AG20443 (cell line): ENCODE data around the gene TSPAN5.

Source experiments
- DNase-seq: peaks from one replicate; pipeline ENCODE4 v3.0.0; 2012; ENCODE audit warnings: low spot score, mixed read lengths

Gene TSPAN5

GRCh38 chr4:98643755-98644154 is 14.7 kb downstream of the TSPAN5 start:
- DNase-seq: no peak

- no peak for DNase-seq
Observed at GRCh38 chr4:98642991-98643426, 15.4 kb downstream of the TSPAN5 start.

- no peak for DNase-seq
Observed at GRCh38 chr4:98641906-98642668, 16.3 kb downstream of the TSPAN5 start.

DNA sequence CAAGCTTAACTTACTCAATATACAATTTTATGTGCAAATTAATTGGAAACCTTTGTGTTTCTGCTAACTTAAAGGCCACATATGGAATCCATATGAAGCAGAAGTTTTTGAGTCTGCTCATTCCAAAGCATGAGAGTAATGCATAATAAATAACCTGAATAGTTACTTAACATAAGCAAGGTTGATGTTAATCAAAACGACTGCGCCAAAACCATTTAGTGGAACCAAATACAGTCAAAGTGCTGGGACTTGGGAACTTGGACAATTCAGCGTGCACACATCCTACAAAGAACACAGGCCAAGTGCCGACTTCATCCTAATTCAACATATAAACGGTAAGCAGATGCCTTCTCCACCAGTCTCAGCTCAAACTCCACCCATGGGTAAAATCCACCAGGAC is 17.0 kb downstream of the TSPAN5 start:
- DNase-seq: no peak

DNA sequence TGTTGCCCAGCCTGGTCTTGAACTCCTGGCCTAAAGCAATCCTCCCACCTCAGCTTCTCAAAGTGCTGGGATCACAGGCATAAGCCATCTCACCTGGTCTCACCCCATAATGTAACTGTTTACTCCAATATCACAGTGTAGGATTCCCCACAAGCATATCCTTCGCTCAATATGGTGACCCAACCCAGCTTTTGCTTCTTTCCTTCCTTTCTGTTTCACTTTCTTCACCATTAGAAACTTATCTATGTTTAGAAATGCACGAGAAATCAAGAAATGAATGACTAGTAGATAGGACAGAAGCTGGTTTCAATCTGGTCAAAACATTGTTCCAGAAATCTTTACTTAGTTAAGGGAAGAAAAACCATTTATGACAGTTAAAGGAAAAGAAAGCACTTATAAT is 18.9 kb downstream of the TSPAN5 start:
- no peak for DNase-seq

DNA sequence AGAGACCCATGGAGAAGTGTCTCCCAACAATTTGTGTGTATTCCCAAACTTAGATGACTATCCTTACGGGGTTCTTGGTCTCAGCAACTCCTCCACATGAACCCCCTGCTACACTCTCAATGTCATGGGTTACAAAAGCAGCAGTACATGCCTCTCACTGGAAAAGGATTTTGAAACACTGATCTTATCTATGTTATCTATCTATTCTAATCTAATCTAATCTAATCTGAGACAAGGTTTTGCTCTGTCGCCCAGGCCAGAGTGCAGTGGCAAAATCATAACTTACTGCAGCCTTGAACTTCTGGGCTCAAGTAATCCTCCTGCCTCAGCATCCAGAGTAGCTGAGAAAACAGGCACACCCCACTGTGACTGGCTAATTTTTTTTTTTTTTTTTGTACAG is 19.3 kb downstream of the TSPAN5 start:
- no peak for DNase-seq

DNA sequence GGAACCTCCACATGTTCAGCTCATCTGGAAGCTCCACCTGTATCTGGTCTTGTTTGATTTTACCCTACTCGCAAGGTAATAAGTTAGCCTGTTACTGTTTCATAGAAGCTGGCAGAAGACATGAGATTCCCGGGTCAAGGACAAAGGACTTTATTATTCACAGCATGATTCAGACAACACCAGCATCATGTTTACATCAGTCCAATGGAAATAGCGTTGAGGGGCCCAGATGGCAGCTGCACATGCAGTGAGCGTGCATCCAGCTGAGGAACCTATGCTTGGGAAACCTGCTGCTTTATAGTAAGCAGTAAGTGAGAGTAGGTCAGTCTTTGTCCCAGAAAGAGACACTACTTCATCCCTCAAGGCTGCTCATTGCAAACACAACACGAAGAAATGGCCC is 19.8 kb downstream of the TSPAN5 start:
- DNase-seq: no peak

DNA sequence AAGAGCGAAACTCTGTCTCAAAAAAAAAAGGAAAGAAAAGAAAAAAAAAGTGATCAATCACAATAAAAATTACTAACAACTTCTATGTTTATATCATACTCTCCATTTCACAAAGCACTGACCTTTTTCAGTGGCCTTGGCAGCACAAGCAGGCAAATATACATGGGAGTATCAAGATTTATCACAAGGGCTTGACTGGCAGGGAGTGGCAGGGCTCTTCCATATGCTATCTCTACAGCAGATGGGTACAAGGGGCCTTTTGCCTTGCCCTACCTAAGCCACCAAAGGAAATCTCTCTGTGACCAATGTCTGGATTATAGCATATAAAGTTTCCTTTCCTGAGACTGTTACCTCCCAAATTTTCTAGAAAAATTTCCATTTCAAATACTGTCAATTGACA is 24.4 kb downstream of the TSPAN5 start:
- no peak for DNase-seq

DNA sequence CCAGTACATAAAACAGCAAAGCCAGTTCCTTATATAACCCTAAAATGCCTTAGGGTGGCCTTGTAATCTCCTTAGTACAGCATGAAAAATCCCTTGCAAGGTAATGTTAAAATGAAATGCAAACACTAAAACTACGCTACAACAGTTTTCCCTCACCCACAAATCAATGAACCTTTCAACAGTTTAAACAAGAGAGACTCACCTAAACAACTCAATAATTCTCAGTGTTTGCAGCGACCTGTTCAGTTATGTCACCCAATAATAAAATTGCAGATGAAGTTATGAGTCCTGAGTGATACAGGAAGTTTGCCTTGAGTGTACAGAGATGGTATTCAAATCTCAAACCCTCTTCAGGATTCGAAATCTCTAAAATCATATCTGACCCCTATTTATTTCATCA is 25.3 kb downstream of the TSPAN5 start:
- no peak for DNase-seq

GRCh38 chr4:98632258-98632657 is 26.2 kb downstream of the TSPAN5 start:
- no peak for DNase-seq

- DNase-seq: no peak
Observed at GRCh38 chr4:98631506-98631905, 26.9 kb downstream of the TSPAN5 start.

DNA sequence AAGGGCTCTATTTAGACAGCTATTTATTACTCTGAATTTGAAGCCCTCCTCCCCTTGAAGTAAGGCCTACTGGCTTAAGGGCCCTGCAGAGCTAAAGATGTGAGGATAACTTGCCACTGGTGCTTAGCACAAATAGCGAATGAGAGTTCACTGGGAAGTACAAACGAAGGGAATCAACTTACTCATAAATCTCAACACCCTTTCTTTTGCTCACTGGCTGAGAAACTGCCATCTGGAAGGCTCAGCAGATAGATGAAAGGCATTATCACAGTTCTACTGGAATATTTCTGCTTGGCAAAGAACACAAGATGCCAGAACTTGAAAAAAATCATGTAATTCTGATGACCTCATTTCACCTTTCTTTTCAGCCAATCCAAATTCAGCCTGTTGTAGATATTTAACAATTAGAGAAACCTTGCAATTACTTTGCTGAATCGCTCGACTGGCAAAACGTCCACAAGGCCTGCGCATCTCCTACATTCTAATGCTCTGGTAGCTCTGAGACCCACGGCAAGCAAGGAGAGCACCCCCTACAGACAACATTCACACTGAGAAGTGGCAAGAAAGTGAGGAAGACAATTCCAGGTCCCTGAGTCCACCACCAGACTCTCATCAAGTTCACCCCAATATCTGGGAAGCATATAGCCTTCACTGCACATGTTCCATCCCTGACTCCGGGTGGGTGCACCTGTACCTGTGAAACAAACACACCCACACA is 27.5 kb downstream of the TSPAN5 start:
- DNase-seq: no peak

DNA sequence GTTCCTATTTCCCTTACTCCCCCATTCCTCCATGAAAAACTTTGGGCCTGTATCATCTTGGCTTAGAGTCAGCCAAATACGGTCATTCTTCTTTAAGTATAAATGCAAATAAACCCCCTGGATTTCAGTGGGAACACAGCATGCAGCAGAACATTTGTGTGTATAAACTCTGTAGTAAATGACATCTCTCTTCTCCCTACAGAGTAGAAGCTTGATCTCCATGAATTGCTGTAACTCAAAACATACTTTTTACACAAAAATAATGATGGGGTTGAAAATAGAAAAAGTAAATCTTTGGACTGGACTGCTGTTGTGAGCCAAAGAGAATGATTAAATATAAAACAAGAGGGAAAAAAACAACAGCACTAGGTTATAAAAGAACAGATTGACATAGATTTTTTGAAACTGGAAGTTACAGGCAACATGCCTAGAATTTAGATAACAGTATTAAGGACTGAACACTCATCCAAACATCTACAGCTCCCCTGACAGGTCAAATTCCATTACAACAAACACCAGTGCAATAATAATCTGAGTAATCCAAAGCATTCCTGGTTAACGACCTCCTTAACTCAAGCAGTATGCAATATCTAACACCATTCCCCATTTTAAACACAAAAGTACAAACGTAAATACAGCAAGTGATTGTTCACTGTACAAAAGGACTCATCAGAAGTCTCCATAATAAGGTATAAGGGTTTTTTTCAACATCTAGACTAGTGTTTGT is 30.7 kb downstream of the TSPAN5 start:
- DNase-seq: peak; percentile 35

DNA sequence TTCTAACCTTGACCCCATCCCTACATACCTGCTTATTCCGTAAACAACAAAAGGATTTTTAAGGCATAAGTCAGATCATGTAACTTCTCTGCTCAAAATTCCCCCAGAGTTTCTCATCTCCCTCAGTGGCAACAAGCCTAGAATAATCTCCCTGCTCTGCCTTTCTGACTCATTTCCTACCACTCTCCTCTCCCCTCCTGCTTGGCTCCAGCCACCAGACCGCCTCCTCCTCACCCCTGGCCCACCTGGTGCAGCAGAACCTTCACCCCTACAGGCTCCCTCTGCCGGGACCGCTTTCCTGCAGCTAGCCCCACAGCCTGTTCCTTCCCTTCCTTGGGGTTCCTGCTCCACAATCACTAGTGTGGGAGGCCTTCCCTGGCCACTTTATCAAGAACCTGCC is 32.1 kb downstream of the TSPAN5 start:
- peak; percentile 81 for DNase-seq

GRCh38 chr4:98625920-98626319 is 32.5 kb downstream of the TSPAN5 start:
- DNase-seq: no peak

GRCh38 chr4:98625399-98625798 is 33.0 kb downstream of the TSPAN5 start:
- no peak for DNase-seq

GRCh38 chr4:98624642-98625041 is 33.8 kb downstream of the TSPAN5 start:
- no peak for DNase-seq

- no peak for DNase-seq
Observed at GRCh38 chr4:98624144-98624543, 34.3 kb downstream of the TSPAN5 start.

GRCh38 chr4:98623126-98623802 is 35.1 kb downstream of the TSPAN5 start:
- no peak for DNase-seq

- DNase-seq: no peak
Observed at GRCh38 chr4:98620087-98620784, 38.2 kb downstream of the TSPAN5 start.

- DNase-seq: no peak
Observed at GRCh38 chr4:98619180-98619579, 39.2 kb downstream of the TSPAN5 start.

DNA sequence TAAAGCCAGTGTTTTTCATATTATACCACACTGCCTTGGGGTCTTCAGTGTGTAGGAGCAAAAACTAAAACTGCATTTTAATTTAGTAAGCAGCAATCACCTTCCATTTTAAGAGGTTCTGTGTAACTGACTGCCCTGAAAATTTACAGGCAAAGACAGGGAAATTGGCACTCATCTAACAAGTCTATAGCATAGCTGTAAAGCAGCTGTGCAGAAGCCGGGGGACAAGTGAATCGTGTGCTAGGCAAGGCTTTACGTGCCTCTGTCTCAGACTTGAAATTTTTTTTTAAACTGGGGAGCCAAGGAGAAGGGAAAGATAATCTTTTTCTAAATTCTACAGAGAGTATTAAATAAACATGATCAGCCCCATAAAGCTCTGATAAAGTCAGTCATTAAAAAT is 39.7 kb downstream of the TSPAN5 start:
- DNase-seq: no peak
